ENCODE measurements around the gene TFDP1.
"Not testable (repeated sequence)": the region's sequence is repeated elsewhere in the genome, so short reads cannot be mapped to it uniquely, and the experiment has no call there.

The TFDP1 gene

DNA sequence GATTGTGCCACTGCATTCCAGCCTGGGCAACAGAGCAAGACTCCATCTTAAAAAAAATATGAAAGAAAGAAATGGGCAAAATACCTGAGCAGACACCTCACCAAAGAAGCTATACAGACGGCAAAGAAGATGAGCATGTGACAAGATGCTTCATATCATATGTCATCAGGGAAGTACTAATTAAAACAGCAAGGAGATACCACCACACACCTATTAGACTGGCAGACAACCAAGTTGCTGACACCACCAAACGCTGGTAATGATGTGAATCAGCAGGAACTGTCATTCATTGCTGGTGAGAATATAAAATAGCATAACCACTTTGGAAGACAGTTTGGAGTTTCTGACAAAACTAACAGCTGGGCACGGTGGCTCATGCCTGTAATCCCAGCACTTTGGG is 11.5 kb upstream of the TFDP1 start:
- no peak for DNase-seq (ENCODE audit: low read depth)

DNA sequence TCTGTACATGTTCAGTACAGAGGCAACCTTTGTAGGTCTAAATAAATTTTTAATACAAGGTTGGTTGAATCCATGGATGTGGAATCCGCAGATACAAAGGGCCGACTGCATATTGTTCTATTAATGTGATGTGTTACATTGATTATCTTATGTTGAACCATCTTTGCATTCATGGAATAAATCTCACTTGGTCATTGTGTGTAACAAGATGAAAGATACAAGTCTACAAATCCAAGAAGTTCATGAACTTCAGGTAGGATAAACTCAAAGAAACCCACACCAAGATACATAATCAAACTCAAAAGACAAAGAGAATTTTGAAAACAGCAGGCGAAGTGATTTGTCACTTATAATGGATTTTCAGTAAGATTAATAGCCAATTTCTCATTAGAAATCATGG is 8.0 kb upstream of the TFDP1 start:
- DNase-seq (ENCODE audit: low read depth): no peak

DNA sequence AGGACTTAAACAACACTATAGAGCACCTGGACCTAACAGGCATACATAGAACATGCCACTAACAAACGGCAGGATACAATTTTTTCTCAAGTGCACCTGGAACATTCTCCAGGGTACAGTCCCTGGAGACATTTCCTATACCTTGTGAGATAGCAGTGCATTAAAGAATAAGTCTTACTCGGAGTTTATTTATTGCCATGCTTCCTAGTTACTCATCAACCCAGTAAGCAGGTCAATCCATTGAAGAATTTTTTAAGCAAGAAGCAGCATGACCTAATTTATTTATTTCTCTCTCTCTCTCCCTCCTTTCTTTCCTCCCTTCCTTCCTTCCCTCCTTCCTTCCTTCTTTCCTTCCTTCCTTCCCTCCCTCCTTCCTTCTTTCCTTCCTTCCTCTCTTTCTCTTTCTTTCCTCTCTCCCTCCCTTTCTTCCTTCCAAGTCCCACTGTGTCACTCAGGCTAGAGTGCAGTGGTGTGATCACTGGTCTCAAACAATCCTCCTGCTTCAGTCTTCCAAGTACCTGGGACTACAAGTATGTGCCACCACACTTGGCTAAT is 6.6 kb upstream of the TFDP1 start:
- no peak for DNase-seq (ENCODE audit: low read depth)

DNA sequence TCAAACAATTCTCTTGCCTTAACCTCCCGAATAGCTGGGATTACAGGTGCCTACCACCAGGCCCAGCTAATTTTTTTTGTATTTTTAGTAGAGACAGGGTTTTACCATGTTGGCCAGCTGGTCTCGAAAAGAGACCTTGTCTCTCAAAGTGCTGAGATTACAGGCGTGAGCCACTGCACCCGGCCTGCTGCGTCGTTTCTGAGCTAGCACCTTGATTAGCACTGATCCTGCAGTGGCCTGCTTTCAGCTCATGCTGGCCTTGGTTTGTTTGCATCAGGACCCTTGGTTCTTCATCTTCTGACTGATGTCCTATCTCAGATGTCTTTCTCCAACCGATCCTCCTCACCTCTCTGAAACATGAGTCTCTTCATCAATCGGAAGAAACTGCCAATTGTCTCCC is 4.9 kb upstream of the TFDP1 start:
- no peak for DNase-seq (ENCODE audit: low read depth)

DNA sequence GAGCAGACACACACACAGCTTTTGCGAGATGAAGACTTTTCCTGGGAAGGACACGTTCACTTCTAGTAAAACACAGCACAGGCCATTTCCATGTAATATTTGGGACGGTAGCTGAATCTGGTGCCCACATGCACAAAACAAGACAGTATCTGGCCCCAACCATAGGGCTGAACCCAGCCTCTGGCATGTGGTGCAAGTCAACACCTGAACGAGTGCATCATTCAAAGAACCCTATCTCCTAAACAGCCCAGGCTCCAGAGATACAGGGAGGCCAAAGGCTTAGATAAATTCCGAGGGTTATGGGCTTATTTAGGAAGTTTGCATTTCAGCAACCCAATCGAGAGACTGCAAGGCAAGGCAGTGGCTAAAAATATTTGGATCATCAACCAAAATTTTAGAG is 2.7 kb upstream of the TFDP1 start:
- DNase-seq (ENCODE audit: low read depth): no peak

DNA sequence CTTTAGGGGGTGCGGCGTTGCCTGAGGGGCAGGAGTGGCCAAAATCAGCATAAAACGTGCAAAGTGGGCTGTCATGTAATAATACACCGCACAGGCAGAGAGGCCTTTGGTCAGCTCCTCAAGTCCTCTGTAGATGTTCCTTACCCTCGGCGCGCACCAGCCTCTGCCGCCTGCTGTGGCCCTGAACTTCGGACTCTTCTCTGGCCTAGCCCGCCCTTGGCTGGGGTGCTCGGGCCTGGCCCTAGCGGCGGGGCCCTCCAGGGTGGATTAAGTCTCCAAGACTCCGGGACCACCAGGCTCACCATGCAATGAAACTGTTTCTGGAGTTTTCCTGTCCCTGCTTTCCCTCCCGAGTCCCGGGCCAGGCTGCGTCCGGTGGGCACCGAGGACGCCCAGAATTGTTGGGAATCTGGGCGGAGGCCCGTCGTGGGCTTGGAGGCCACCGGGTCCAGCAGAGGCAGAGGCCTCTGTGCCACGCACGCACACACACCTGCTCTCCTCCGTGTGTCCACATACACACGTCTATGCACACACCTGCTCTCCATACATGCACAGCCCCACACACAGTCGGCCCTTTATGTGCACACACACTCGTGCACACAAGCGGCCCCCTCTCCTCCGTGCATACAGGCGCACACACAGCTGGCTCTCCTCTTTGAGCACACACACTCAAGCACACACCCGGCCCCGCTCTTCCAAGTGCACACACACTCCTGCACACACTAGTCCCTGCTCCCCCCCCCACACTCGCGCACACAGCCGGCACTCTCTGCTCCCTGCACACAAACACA is 1.5 kb upstream of the TFDP1 start:
- DNase-seq (ENCODE audit: low read depth): no peak

DNA sequence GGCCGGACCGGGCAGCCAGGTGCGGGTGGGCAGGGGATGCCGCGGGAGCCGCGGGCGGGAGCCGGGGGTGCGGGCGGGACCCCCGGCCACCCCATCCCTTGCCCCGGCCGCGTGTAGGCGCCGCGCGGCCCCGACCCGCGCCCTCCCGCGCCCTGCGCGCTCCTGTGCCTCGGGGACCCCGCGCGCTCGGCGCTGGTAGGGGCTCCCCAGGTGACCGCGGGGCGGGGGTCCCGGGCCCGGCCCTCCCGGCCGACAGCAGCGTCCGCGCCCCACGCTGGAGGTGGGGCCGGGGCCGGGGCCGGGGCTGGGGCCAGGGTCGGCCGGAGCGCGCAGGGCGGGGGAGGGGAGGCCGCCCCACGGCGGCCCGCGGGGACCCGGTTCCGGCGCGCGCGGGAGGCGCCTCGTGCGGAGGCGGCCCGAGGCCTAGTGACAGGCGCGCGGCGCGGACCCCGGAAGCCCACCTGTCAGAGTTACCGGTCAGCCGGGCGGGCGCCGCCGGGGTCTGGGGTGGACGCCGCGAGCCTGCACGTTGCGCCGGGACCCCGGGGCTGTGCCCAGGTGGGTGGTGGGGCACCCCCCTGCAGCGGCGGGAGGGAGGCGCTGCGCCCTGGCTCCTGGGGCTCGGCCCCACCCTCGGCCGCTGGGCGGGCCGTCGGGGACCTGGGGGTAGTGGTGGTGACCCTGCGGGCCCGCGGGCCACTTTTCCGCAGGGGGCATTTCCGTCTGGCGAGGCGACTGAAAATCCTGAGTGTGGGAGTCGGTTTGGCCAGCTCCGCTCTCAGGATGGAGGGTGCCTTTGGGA is 518 bp downstream of the TFDP1 start:
- no peak for DNase-seq (ENCODE audit: low read depth)

DNA sequence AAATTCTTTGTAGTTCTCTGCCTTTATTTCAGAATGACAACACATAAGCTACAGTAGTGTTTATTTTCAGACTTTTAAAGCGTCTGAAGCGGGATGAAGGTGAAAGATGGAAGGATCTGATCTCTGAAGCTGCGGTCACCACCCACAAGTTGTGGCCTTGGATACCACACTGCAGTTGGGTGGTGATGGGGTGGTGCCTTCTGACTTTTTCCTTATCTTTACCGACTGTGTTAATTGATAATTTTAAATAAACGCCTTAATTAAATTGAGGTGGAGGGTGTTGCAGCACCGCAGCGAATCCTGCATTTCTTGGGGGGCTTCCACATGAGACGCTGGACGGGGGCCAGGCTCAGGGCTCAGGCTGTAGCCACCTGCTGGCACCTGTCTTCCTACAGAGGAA is 1.3 kb downstream of the TFDP1 start:
- no peak for DNase-seq (ENCODE audit: low read depth)

DNA sequence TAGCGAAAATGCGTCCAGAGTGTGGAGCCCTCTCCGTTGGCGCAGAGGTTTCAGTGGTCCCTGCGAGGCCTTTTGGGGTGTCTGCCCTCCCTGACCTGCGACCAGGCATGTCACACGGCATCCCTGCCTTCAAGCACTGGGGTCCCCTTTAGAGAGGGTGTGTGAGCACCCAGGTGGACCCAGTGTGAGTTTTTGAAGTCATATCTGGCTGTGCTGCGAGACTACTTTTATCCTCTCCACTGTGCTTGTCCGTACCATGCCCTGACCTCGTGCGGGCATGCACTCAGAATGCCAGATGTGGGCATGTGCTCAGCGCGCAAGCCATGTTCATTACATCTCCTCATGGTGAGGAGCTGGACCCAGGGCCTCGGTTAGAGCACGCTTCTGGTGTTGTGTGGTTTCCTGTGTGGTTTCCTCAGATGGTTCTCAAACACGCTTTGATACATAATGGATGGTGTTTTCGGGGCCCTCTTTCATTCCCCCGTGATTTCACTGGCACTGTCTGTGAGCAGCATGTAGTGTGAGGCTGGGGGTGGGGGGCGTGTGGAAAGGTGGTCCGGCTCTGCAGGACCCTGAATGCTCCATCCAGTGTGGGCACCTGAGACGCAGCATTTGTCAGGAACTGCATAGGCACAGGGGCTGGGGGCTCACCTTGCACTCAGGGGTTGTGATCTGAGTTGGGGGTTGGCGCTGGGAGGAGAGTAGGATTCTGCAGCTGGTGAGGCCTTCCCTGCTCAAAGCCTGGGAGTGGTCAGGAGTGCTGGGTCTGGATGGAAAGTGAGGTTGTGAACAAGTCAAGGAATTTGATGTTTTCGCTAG is 2.3 kb downstream of the TFDP1 start:
- DNase-seq (ENCODE audit: low read depth): no peak

DNA sequence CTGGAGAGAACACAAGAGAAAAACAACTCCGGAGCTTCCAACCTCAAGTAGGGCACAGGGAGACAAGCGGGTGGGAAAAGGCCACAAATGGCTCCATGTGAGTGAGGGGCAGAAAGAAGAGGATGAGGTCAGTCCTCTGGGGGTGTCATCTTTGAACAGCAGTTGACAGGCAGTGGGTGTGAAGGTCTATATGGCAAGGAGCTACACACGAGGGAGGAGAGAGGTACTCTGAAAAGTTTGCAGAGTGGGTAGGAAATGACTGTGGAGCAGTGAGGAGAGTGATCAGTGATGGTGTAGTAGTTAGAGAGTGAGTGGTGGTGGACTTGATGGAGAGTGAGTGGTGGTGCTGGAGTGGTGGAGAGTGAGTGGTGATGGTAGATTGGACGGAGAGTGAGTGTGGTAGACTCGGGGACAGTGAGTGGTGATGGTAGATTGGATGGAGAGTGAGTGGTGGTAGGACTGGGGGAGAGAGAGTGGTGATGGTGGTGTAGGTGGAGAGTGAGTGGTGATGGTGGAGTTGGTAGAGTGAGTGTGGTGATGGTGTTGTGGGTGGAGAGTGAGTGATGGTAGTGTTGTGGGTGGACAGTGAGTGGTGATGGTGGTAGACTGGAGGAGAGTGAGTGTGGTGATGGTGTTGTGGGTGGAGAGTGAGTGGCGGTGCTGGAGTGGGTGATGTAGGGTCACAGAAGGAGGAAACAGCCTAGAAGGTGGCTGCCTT is 4.0 kb downstream of the TFDP1 start:
- DNase-seq (ENCODE audit: low read depth): no peak

DNA sequence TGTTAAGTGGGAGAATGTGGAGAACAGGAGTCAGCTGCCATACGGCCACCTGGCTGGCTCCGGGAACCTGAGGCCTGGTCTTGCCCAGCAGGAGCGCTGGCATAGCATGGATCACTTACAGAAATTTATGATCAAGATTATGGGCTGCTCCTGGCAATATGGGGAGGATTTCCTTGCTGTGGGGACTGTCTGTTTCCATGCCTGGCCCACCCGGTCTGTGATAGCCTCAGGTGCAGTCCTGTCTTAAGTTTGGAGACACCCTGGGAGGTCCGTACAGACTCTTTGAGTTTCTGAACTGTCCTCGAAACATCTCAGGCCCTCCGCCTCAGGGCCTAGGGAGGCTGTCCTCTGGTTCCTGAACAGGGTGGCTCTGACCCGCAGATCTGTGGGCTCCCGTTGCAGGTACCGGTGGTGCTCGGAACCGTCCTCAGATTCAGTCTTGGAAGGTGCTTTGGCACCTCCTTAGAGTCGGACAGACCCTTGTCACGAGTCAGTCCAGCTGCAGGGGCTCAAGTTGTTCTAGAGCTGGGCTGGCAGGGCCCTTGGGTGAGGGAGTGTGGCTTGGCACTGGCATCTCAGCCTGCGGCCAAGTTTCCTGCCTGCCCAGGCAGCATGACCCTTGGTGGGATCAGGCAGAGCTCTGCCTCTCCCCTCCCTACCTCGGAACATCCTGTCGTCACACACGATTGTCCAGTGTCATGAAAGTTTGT is 4.9 kb downstream of the TFDP1 start:
- no peak for DNase-seq (ENCODE audit: low read depth)

DNA sequence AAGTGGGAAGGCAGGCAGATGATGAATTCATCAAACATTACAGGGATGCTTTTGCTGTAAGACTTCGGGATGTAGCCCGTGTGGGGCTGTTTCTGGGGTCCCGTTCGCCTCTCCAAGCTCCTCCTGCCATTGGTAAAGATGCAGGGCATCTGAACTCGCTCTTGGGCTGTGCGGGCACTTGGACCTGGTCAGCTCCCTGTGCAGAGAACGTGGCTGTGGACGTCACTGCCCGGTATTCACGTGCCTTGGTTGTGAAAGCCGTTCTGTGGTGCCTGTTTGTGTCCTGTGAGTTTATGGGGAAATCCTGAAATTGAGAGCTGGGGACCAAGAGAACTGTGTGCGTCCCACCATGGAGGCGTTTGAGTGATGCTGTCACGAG is 5.4 kb downstream of the TFDP1 start:
- no peak for DNase-seq (ENCODE audit: low read depth)

DNA sequence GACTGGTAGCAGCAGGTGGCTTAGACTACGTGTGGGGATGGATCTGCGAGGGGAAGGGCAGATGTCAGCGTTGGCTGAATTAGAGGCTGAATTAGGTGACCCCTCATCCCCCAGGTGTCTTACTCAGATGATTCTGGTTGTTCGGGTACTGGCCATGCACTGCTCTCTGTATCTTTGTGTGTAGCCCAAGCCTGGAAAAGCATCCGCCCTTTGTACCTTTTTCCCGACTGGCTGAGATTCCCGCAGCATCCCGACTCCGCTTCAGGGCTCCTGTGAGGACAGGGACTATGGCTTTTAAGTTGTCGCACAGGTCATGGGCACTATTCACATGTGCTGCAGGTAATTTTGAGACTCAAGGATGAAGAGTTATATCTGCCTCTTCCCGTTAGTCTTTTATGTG is 7.2 kb downstream of the TFDP1 start:
- no peak for DNase-seq (ENCODE audit: low read depth)

DNA sequence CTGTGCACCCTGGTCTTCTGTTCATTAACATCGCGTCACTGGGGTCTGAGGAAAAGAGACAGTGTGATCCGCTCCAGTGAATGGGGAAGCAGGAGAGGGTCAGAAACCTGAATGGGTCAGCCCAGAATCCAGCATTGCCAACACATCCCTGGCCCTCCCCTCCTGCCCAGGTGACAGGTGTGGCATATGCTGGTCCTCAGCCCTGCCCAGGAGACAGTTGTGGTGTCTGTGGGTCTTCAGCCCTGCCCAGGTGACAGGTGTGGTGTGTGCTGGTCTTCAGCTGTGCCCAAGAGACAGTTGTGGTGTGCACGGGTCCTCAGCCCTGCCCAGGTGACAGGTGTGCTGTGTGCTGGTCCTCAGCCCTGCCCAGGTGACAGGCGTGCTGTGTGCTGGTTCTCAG is 8.0 kb downstream of the TFDP1 start:
- no peak for DNase-seq (ENCODE audit: low read depth)

DNA sequence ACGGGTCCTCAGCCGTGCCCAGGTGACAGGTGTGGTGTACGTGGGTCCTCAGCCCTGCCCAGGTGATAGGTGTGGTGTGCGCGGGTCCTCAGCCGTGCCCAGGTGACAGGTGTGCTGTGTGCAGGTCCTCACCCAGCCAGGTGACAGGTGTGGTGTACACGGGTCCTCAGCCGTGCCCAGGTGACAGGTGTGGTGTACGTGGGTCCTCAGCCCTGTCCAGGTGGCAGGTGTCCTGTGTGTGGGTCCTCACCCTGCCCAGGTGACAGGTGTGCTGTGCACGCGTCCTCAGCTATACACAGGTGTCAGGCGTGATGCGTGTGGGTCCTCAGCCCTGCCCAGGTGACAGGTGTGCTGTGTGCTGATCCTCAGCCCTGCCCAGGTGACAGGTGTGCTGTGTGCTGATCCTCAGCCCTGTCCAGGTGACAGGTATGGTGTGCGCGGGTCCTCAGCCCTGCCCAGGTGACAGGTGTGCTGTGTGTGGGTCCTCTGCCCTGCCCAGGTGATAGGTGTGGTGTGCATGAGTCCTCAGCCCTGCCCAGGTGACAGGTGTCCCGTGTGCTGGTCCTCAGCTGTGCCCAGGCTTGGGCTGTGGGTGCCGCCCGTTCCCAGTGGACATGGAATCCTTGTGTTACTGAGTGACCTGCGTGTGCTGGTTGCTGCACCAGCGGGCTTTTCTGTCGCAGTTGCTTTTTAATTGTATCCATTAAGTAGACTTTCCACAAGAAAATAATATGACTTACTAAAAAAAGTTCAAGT is 9.7 kb downstream of the TFDP1 start:
- not testable (repeated sequence) for DNase-seq (ENCODE audit: low read depth)

DNA sequence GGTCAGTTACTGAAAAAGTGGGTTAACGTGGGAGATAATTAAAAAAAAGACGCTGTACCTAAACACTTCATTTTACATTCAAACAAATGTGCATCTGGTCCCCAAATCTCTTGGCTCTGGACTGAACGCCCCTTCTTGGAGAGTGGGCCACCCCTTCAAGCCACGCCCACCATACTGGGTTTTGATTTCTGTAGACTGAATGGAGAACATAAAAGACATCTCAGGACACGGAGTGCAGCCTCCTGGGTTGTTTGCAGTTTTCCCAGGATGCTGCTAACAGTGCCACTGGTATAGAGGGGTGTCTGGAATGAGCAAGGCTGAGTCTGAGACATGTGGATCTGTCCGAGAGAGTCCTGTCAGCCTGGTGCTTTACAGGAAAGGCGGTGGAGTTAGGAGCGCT is 10.6 kb downstream of the TFDP1 start:
- no peak for DNase-seq (ENCODE audit: low read depth)

DNA sequence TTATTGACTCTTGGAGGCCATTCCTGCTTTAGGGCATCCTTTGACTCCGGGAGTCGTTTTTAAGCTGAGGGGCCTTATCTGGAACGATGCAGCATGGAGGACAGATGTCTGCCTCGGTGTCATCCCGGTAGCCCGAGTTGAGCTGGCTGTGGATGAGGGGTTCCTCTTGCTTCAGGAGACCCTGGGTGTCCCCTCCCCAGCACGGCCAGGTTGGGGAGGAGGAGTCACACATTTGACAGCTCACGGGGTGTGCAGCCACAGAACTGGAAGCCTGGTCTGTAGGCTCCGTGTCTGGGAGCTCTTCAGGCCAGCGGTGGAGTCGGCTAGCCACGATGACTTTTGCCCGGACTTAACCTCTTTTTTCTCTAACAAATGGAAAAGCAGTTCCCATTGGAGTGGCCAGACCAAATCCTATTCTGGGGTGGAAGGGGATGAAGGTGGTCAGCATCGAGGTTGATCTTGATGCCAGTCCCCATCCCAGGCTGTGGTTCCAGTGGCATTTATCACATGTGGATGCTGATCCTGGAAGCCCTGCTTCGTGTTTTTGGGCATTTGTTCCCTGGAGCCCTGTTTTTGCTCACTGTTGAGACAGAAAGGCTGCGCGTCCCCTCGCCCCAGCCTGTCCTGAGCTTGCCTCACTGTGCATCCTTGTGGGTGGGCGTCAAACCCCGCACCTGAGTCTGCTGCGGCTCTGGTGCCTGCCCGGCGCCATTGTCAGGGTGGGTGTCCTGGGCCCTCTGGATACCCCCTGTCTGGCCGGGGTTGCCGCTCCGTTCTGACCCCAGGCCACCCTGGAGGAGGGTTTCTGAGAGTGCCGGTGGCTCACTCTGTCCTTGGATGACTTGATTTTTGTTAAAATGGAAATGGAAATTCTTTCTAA is 12.0 kb downstream of the TFDP1 start:
- no peak for DNase-seq (ENCODE audit: low read depth)

DNA sequence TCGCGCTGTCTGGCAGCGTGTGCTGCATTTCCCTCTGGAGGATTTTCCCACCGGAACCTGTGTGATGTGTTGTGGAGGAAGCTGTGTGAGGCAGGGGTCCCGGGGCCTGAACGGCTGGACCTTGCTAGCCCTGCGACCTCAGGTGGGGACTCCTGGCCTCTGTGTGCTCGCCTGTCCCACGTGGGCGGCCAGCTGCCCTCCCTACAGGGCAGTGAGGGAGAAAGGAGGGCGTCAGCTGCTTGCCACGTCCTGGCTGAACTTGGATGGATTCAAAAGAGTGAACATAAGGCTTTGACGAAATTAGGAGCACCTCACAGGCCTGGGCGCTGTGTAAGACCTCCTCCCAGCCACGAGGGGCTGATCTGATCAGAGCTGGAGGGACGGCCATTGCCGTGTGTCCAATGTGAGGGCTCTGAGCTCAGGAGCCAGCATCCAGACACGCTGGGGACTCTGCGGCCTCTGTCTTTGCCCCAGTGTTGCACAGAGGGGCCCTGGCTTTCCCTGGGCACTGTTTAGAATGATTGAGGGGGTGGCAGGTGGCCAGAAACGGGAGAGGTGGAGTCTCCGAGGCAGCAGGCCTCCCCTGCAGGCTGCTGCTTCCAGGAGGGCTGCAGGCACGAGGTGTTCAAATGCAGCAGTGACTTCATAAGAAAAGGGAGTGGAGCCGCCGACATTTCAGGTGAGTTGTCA is 13.0 kb downstream of the TFDP1 start:
- no peak for DNase-seq (ENCODE audit: low read depth)

DNA sequence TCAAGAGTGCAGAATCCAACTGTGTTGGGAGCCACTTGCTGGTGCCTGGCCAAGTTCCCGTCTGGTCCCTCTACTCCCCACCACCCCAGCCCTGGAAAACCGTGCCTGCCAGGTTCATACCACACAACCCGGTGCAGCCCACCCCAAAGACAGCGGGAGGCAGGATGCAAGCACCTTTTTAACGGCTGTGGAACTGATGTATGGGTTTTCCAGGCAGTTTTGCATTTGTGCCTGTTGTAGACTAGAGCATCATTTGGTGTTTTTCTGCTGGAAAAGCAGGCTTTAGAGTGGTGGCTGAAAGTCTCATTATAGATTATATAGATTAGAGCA is 13.5 kb downstream of the TFDP1 start:
- DNase-seq (ENCODE audit: low read depth): no peak
